ENCODE measurements around the gene TEN1.

Gene TEN1, protein sequence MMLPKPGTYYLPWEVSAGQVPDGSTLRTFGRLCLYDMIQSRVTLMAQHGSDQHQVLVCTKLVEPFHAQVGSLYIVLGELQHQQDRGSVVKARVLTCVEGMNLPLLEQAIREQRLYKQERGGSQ

GRCh38 chr17:75978938-75979704 is at the start of gene TEN1, which contains the start of gene ACOX1:
TSS of gene TEN1 (plus strand) at chr17:75979240. CDS start at chr17:75986193, 6,953 bp downstream.
TSS of gene ACOX1 (minus strand) at chr17:75979166. CDS start at chr17:75979073, 93 bp downstream.
- Histone ChIP-seq H3K36me3 (ENCODE audit: control insufficient read depth, insufficient read depth, low read length) (no peaks in the 10 kb centered on the region), H3K27me3 (ENCODE audit: control insufficient read depth, insufficient read depth, low read length) (no peaks in the 10 kb centered on the region), H3K4me1 (ENCODE audit: control insufficient read depth, insufficient read depth, low read length) (peaks cover 6% of the 10 kb centered on the region), H3K4me3 (ENCODE audit: low read length) (peak within 1 kb of the TSS; percentile 99), H3K9ac (ENCODE audit: low read length) (peak within 1 kb of the TSS; percentile 98), H3K27ac (ENCODE audit: low read depth, low read length) (peak within 1 kb of the TSS; percentile 98)

DNA sequence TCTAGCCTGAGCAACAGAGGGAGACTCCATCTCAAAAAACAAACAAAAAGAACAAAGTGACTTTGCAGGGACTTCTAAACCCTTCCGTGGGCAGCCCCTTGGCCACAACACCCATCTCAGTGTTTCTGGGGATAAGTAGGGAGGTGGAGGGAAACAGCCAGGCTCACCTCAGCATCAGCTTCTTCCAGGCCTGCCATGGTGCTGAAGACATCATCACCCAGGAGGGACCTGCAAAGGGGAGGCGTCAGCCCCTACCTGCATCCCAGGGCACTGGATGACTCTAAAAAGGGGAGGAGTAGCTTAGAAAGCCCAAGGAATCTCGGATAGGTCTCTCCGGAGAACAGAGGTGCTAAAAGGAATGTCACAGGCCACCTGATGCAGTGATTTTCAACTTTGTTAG is 48.0 kb upstream of the TEN1 start:
- no peaks in the 10 kb centered on the region for H3K27me3 ChIP-seq (ENCODE audit: control insufficient read depth, insufficient read depth, low read length)
- no peak overlapping the region for H3K27ac ChIP-seq (ENCODE audit: low read depth, low read length)
- no peak overlapping the region for H3K9ac ChIP-seq (ENCODE audit: low read length)
- no peak overlapping the region for H3K4me3 ChIP-seq (ENCODE audit: low read length)
- H3K4me1 ChIP-seq (ENCODE audit: control insufficient read depth, insufficient read depth, low read length) = no peaks in the 10 kb centered on the region
- H3K36me3 ChIP-seq (ENCODE audit: control insufficient read depth, insufficient read depth, low read length) = peaks cover 4% of the 10 kb centered on the region

- Histone ChIP-seq H3K4me3 (ENCODE audit: low read length) (no peak overlapping the region), H3K4me1 (ENCODE audit: control insufficient read depth, insufficient read depth, low read length) (no peaks in the 10 kb centered on the region), H3K9ac (ENCODE audit: low read length) (no peak overlapping the region), H3K27me3 (ENCODE audit: control insufficient read depth, insufficient read depth, low read length) (no peaks in the 10 kb centered on the region), H3K36me3 (ENCODE audit: control insufficient read depth, insufficient read depth, low read length) (peaks cover 2% of the 10 kb centered on the region), H3K27ac (ENCODE audit: low read depth, low read length) (no peak overlapping the region)
Measured at GRCh38 chr17:75932852-75933251, 46.2 kb upstream of the TEN1 start.

DNA sequence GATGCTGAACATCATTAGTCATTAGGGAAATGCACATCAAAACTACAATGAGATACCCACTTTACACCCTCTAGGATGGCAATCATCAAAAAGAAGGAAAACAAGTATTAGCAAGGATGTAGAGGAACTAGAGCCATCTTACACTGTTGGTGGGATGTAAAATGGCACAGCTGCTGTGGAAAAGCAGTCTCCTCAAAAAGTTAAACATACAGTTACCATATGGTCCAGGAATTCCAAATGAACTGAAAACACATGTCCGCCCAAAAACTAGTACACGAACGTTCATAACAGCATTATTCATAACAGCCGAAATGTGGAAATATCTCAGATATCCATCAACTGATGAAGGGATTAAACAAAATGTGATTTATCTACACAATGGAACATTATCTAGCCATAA is 45.2 kb upstream of the TEN1 start:
- Histone ChIP-seq H3K36me3 (ENCODE audit: control insufficient read depth, insufficient read depth, low read length) (no peaks in the 10 kb centered on the region), H3K9ac (ENCODE audit: low read length) (no peak overlapping the region), H3K4me1 (ENCODE audit: control insufficient read depth, insufficient read depth, low read length) (no peaks in the 10 kb centered on the region), H3K27ac (ENCODE audit: low read depth, low read length) (no peak overlapping the region), H3K27me3 (ENCODE audit: control insufficient read depth, insufficient read depth, low read length) (no peaks in the 10 kb centered on the region), H3K4me3 (ENCODE audit: low read length) (no peak overlapping the region)

GRCh38 chr17:75937652-75938051 is 41.4 kb upstream of the TEN1 start:
- Histone ChIP-seq H3K9ac (ENCODE audit: low read length) (no peak overlapping the region), H3K4me1 (ENCODE audit: control insufficient read depth, insufficient read depth, low read length) (peaks cover 3% of the 10 kb centered on the region), H3K36me3 (ENCODE audit: control insufficient read depth, insufficient read depth, low read length) (no peaks in the 10 kb centered on the region), H3K4me3 (ENCODE audit: low read length) (no peak overlapping the region), H3K27ac (ENCODE audit: low read depth, low read length) (no peak overlapping the region), H3K27me3 (ENCODE audit: control insufficient read depth, insufficient read depth, low read length) (no peaks in the 10 kb centered on the region)

- Histone ChIP-seq H3K27me3 (ENCODE audit: control insufficient read depth, insufficient read depth, low read length) (no peaks in the 10 kb centered on the region), H3K4me1 (ENCODE audit: control insufficient read depth, insufficient read depth, low read length) (peaks cover 3% of the 10 kb centered on the region), H3K4me3 (ENCODE audit: low read length) (peak within 1 kb of the TSS; percentile 61), H3K9ac (ENCODE audit: low read length) (peak within 1 kb of the TSS; percentile 43), H3K27ac (ENCODE audit: low read depth, low read length) (peak within 1 kb of the TSS; percentile 48), H3K36me3 (ENCODE audit: control insufficient read depth, insufficient read depth, low read length) (peaks cover 2% of the 10 kb centered on the region)
Measured at GRCh38 chr17:75940727-75941441, 38.2 kb upstream of the TEN1 start, which contains the start of gene FBF1. TSS of gene FBF1 (minus strand) at chr17:75941042. CDS start at chr17:75938149, 2,893 bp downstream.

DNA sequence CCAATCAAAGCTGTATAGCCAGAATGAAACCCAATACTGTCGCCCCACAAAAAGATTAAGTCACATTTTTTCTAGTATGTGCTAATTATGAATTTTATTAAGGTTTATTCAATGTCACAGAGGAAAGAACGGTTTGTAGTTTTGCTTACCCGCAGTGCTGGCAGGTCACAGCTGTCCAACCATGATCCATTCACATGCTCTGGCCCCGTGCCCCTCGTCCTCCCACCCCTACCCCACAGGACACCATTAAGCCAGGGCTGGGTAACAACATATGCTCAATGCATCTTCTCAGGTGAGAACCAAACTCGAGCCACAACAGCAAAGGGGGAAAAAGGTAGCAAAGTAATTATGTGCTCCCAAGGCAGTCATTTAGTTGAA is 37.6 kb upstream of the TEN1 start:
- Histone ChIP-seq H3K27ac (ENCODE audit: low read depth, low read length) (no peak overlapping the region), H3K9ac (ENCODE audit: low read length) (no peak overlapping the region), H3K36me3 (ENCODE audit: control insufficient read depth, insufficient read depth, low read length) (peaks cover 6% of the 10 kb centered on the region), H3K4me1 (ENCODE audit: control insufficient read depth, insufficient read depth, low read length) (peaks cover 3% of the 10 kb centered on the region), H3K27me3 (ENCODE audit: control insufficient read depth, insufficient read depth, low read length) (no peaks in the 10 kb centered on the region), H3K4me3 (ENCODE audit: low read length) (peak overlapping the region; percentile 34)

DNA sequence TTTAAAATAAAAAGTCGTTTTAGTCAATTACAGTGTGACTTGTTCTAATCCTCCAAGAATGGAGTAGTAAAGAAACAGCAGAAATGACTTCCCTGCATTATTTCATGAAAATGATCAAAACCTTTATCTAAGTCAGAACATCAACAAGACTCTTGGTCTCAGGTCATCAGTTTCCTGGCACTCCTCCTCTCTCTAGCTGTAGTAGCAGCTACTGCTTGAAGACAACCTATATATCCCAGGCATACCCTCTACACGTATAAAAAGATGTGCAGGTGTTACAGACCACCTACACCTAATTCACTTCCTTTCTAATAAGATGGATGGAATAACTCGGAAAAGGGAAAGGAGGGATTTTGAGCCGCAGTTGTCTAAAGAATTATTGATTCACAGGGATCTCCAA is 36.6 kb upstream of the TEN1 start:
- H3K36me3 ChIP-seq (ENCODE audit: control insufficient read depth, insufficient read depth, low read length) = peaks cover 6% of the 10 kb centered on the region
- no peak overlapping the region for H3K27ac ChIP-seq (ENCODE audit: low read depth, low read length)
- H3K27me3 ChIP-seq (ENCODE audit: control insufficient read depth, insufficient read depth, low read length) = no peaks in the 10 kb centered on the region
- no peak overlapping the region for H3K9ac ChIP-seq (ENCODE audit: low read length)
- H3K4me3 ChIP-seq (ENCODE audit: low read length) = no peak overlapping the region
- peaks cover 3% of the 10 kb centered on the region for H3K4me1 ChIP-seq (ENCODE audit: control insufficient read depth, insufficient read depth, low read length)

GRCh38 chr17:75943491-75943890 is 35.5 kb upstream of the TEN1 start:
- Histone ChIP-seq H3K9ac (ENCODE audit: low read length) (no peak overlapping the region), H3K27ac (ENCODE audit: low read depth, low read length) (no peak overlapping the region), H3K4me1 (ENCODE audit: control insufficient read depth, insufficient read depth, low read length) (peaks cover 3% of the 10 kb centered on the region), H3K4me3 (ENCODE audit: low read length) (no peak overlapping the region), H3K27me3 (ENCODE audit: control insufficient read depth, insufficient read depth, low read length) (no peaks in the 10 kb centered on the region), H3K36me3 (ENCODE audit: control insufficient read depth, insufficient read depth, low read length) (peaks cover 11% of the 10 kb centered on the region)

DNA sequence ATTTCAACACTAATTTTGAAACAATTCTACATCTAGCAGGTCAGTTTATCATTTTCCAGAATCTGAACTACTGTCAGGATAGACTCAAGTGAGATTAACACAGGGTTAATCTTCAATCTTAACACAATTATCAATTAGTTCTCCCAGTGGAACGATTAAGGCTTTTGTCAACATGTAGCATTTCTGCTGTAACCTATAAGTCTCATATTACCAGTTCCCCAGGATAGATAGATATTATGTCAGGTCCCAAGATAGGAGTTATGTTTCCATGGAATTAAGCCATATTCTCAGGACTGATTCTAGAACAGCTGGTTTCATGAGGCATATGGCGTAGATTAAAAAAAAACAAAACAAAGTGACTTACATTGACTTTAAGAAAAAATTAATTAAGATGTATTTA is 33.8 kb upstream of the TEN1 start:
- Histone ChIP-seq H3K9ac (ENCODE audit: low read length) (no peak overlapping the region), H3K36me3 (ENCODE audit: control insufficient read depth, insufficient read depth, low read length) (peaks cover 24% of the 10 kb centered on the region), H3K27ac (ENCODE audit: low read depth, low read length) (no peak overlapping the region), H3K4me1 (ENCODE audit: control insufficient read depth, insufficient read depth, low read length) (peaks cover 2% of the 10 kb centered on the region), H3K27me3 (ENCODE audit: control insufficient read depth, insufficient read depth, low read length) (no peaks in the 10 kb centered on the region), H3K4me3 (ENCODE audit: low read length) (no peak overlapping the region)

DNA sequence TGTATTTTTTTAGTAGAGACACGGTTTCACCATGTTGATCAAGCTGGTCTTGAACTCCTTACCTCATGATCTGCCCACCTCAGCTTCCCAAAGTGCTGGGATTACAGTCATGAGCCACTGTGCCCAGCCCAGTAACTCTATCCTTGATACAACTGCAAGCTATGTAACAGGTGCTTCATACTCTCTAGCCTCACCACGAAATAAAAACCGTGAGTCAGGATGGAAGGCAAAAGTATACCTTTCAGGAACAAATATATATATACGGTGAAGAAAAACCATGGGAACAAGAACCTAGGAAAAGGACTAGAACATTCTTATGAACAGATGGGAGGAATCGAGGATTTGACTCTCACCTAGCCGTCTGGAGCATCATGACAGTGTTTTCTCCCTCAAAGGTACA is 28.6 kb upstream of the TEN1 start:
- Histone ChIP-seq H3K36me3 (ENCODE audit: control insufficient read depth, insufficient read depth, low read length) (peaks cover 47% of the 10 kb centered on the region), H3K27me3 (ENCODE audit: control insufficient read depth, insufficient read depth, low read length) (no peaks in the 10 kb centered on the region), H3K4me1 (ENCODE audit: control insufficient read depth, insufficient read depth, low read length) (no peaks in the 10 kb centered on the region), H3K27ac (ENCODE audit: low read depth, low read length) (no peak overlapping the region), H3K9ac (ENCODE audit: low read length) (no peak overlapping the region), H3K4me3 (ENCODE audit: low read length) (no peak overlapping the region)

- H3K27me3 ChIP-seq (ENCODE audit: control insufficient read depth, insufficient read depth, low read length) = no peaks in the 10 kb centered on the region
- no peak overlapping the region for H3K9ac ChIP-seq (ENCODE audit: low read length)
- H3K36me3 ChIP-seq (ENCODE audit: control insufficient read depth, insufficient read depth, low read length) = peaks cover 49% of the 10 kb centered on the region
- H3K4me1 ChIP-seq (ENCODE audit: control insufficient read depth, insufficient read depth, low read length) = no peaks in the 10 kb centered on the region
- H3K27ac ChIP-seq (ENCODE audit: low read depth, low read length) = no peak overlapping the region
- no peak overlapping the region for H3K4me3 ChIP-seq (ENCODE audit: low read length)
Measured at GRCh38 chr17:75950855-75951554, 28.0 kb upstream of the TEN1 start.

Data from rectal smooth muscle tissue (tissue), 1 donor.